Keratinocyte (primary cell): ENCODE measurements around the gene PREP. TPM values are rescaled to one million over a fixed set of nuclear protein-coding genes. Genes with fewer than 3 reads are reported as not detected.

Experiments
- DNase-seq: peaks from one replicate; pipeline ENCODE4 v3.0.0-alpha.2; 2011; ENCODE audit warnings: low read depth, missing footprints, low spot score
- FAIRE-seq: peaks from 2 replicates; lab custom pipeline; 2011; peaks lifted over from hg19 to GRCh38; lab: Jason Lieb, UNC
- H2AFZ ChIP-seq: 2 replicates; pipeline ENCODE4 v1.6.0; 2012; ENCODE audit warnings: low read length, control low read depth, inconsistent platforms; ENCODE audit not compliant: control insufficient read depth
- H3K27ac ChIP-seq: 2 replicates; pipeline ENCODE4 v1.5.1; 2011; ENCODE audit warnings: low read length; ENCODE audit not compliant: control insufficient read depth, insufficient read depth
- H3K27me3 ChIP-seq: 3 replicates; pipeline ENCODE4 v1.6.0; 2011; ENCODE audit warnings: low read length; ENCODE audit not compliant: control insufficient read depth, insufficient read depth; ENCODE audit errors: extremely low read depth
- H3K36me3 ChIP-seq, 2 experiments: 2 replicates in 1 of 2; 3 replicates in 1 of 2; pipeline ENCODE4 v1.5.1; 2011; ENCODE audit warnings: low read length in 2 of 2, mild to moderate bottlenecking in 1 of 2; ENCODE audit not compliant: control insufficient read depth in 2 of 2, insufficient read depth in 2 of 2; ENCODE audit errors: extremely low read depth in 1 of 2
- H3K4me1 ChIP-seq: 3 replicates; pipeline ENCODE4 v1.5.1; 2011; ENCODE audit warnings: low read length; ENCODE audit not compliant: control insufficient read depth, insufficient read depth; ENCODE audit errors: extremely low read depth
- H3K4me2 ChIP-seq: 3 replicates; pipeline ENCODE4 v1.6.0; 2011; ENCODE audit warnings: low read depth, low read length; ENCODE audit not compliant: control insufficient read depth, insufficient read depth; ENCODE audit errors: extremely low read depth
- H3K4me3 ChIP-seq, 3 experiments: fragments of 200-600 bp in 1 of 3; sonication (generic) in 1 of 3; 2 replicates in 2 of 3; 3 replicates in 1 of 3; pipeline ENCODE4 v1.5.1; 2011 to 2016; ENCODE audit warnings: low read length in 3 of 3, mild to moderate bottlenecking in 3 of 3, control low read depth in 2 of 3, inconsistent platforms in 1 of 3, low read depth in 1 of 3, mixed read lengths in 1 of 3, mixed run types in 1 of 3, moderate library complexity in 1 of 3; ENCODE audit not compliant: control insufficient read depth in 2 of 3, insufficient read depth in 2 of 3; ENCODE audit errors: extremely low read depth in 1 of 3
- H3K79me2 ChIP-seq: 2 replicates; pipeline ENCODE4 v1.6.0; 2012; ENCODE audit warnings: low read length; ENCODE audit not compliant: control insufficient read depth, insufficient read depth
- H3K9ac ChIP-seq: 3 replicates; pipeline ENCODE4 v1.6.0; 2011; ENCODE audit warnings: low read length; ENCODE audit not compliant: control insufficient read depth, insufficient read depth; ENCODE audit errors: extremely low read depth
- H3K9me1 ChIP-seq: 3 replicates; pipeline ENCODE4 v1.6.0; 2011; ENCODE audit warnings: low read length; ENCODE audit not compliant: control insufficient read depth, insufficient read depth; ENCODE audit errors: extremely low read depth
- H3K9me3 ChIP-seq: 2 replicates; pipeline ENCODE4 v1.5.1; 2012; ENCODE audit warnings: low read depth, low read length; ENCODE audit not compliant: control insufficient read depth
- H4K20me1 ChIP-seq: 3 replicates; pipeline ENCODE4 v1.6.0; 2011; ENCODE audit warnings: low read length; ENCODE audit not compliant: control insufficient read depth, insufficient read depth; ENCODE audit errors: extremely low read depth
- EZH2 ChIP-seq: IDR thresholded peaks from one replicate; pipeline ENCODE4 v1.6.1; 2012; ENCODE audit warnings: inconsistent platforms, mild to moderate bottlenecking, low read length, moderate library complexity
- dilution Hi-C: fragments of 300-500 bp; cut with MboI; formaldehyde crosslinking; loops from one replicate; pipeline ENCODE4 v1.7.0; 2020; ENCODE audit warnings: low sequenced_read_pairs; ENCODE audit not compliant: extremely low pct_ligation_motif_present
- polyA plus RNA-seq, 5 experiments: library from polyadenylated mRNA; depleted of rRNA in 3 of 5; stranded (reverse) in 3 of 5; stranded (forward) in 1 of 5; unstranded in 1 of 5; fragments of >200 nt; gene quantifications; 1 replicate in 1 of 5; 2 replicates in 3 of 5; 3 replicates in 1 of 5; pipeline versions ENCODE4 v1.2.1 to v1.2.3, GENCODE V29; 2011 to 2012; ENCODE audit warnings: missing spikeins in 2 of 5, low read depth in 1 of 5, low replicate concordance in 1 of 5
- TF ChIP-seq, protein P1 (sequence below), 3 experiments: IDR thresholded peaks in 1 of 3; conservative IDR thresholded peaks in 1 of 3; optimal IDR thresholded peaks in 1 of 3; 2 replicates in 2 of 3; 3 replicates in 1 of 3; pipeline versions ENCODE3 to v1.5.1; 2011; ENCODE audit warnings: low read length in 3 of 3, mild to moderate bottlenecking in 3 of 3, moderate library complexity in 2 of 3, control low read depth in 1 of 3, inconsistent platforms in 1 of 3; ENCODE audit not compliant: insufficient read depth in 2 of 3; ENCODE audit errors: extremely low read depth in 1 of 3

The PREP gene
- polyA plus RNA-seq, 1 donor (not counting 4 experiments of a cell fraction or from before 2014, with no cell fraction given): 48.3 TPM

DNA sequence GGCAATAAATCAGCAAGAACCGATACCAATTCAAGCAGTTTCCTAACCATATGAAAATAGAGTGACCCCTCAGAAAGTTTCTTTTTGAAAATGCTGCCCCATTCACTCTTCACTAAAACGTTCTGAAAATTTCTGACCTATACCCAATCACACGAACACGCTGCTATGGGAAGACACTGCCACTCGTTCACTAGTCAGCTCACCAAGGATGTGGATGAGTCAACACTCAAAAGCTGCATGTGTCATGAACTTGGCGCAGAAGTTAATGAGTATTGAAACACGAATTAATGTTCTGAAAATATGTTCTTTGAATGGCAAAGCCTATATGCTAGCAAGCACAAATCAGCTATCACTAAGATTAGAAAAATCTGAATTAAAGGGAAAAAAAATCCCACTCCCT is 84.2 kb downstream of the PREP start:
- Histone ChIP-seq H3K4me2 (peak overlapping the region; percentile 78), H3K36me3 (peaks cover 12 to 14% of the 10 kb centered on the region in 2 experiments), H3K4me1 (peaks cover 28% of the 10 kb centered on the region), H4K20me1 (no peaks in the 10 kb centered on the region), H3K9me3 (no peaks in the 10 kb centered on the region), H3K27me3 (no peaks in the 10 kb centered on the region), H3K4me3 (peak overlapping the region in 2 of 3 experiments; percentile 36 to 46), H3K9ac (no peak overlapping the region), H3K9me1 (no peaks in the 10 kb centered on the region), H3K27ac (peak overlapping the region; percentile 71), H2AFZ (no peak overlapping the region), H3K79me2 (peaks cover 7% of the 10 kb centered on the region)
- DNase-seq (peak; percentile 55), FAIRE-seq (peak; percentile 92)
- dilution Hi-C loops: no loop called here
- TF ChIP-seq, protein P1, sequence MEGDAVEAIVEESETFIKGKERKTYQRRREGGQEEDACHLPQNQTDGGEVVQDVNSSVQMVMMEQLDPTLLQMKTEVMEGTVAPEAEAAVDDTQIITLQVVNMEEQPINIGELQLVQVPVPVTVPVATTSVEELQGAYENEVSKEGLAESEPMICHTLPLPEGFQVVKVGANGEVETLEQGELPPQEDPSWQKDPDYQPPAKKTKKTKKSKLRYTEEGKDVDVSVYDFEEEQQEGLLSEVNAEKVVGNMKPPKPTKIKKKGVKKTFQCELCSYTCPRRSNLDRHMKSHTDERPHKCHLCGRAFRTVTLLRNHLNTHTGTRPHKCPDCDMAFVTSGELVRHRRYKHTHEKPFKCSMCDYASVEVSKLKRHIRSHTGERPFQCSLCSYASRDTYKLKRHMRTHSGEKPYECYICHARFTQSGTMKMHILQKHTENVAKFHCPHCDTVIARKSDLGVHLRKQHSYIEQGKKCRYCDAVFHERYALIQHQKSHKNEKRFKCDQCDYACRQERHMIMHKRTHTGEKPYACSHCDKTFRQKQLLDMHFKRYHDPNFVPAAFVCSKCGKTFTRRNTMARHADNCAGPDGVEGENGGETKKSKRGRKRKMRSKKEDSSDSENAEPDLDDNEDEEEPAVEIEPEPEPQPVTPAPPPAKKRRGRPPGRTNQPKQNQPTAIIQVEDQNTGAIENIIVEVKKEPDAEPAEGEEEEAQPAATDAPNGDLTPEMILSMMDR (optimal IDR thresholded peaks at IDR 0.05 in 1 of 3, IDR thresholded peaks at IDR 0.05 in 1 of 3, conservative IDR thresholded peaks at IDR 0.05 in 1 of 3; ENCODE audit: extremely low read depth in 1 of 3, insufficient read depth in 2 of 3, low read length in 3 of 3): no peak
- TF ChIP-seq EZH2: no peak

DNA sequence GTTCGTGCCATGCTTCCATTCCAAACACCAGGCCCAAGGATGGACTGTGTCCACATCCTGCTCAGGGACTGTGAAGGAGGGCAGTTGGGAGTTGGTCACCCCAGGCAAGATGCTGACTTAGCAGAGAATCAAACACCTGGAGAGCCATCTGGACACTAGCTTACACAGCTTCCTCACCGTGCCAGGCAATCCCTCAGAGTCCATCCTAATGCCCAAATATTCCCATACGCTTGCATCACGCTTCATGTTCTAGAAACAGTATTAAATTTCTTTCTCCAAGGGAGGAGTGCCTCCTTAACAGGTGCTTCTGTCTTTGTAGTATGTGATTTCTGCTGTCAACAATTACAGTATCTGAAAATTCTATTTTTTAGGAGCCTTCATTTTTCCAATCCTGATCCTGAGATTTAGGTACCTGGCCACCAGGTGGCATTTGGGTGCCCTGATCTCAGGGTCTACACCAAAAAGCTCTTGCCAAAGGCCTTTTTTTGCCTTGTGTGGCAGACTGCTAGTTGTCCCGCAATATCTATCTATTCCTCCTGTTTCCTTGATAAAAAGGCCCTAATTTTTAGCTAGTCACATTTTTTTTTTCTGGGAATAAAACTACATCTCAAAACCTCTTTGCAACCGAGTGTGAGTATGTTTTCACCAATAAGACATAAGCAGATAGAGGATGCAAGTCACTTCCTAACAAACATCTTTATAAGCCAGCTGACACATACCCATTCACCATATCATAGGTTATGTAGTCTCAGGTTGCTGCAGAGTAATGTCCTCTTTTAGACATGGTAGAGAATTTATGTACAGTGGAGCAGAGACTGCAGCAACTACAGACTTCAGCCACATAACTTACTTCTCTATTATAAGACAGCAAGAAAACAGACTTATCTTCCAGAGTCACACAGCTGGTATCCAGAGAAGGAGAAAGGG is 85.0 kb downstream of the PREP start:
- no peaks in the 10 kb centered on the region for H3K9me3 ChIP-seq
- no peaks in the 10 kb centered on the region for H4K20me1 ChIP-seq
- H3K79me2 ChIP-seq: peaks cover 7% of the 10 kb centered on the region
- no peak overlapping the region for H2AFZ ChIP-seq
- peak overlapping the region; percentile 78 for H3K4me2 ChIP-seq
- peaks cover 23% of the 10 kb centered on the region for H3K4me1 ChIP-seq
- no peaks in the 10 kb centered on the region for H3K27me3 ChIP-seq
- H3K9me1 ChIP-seq: no peaks in the 10 kb centered on the region
- peak overlapping the region; percentile 71 for H3K27ac ChIP-seq
- no peak for DNase-seq
- no peak for TF ChIP-seq EZH2
- TF ChIP-seq, protein P1 (optimal IDR thresholded peaks at IDR 0.05 in 1 of 3, IDR thresholded peaks at IDR 0.05 in 1 of 3, conservative IDR thresholded peaks at IDR 0.05 in 1 of 3; ENCODE audit: extremely low read depth in 1 of 3, insufficient read depth in 2 of 3, low read length in 3 of 3): peak; percentile 40 to 52 (median 42)
- peaks cover 10 to 11% of the 10 kb centered on the region in 2 experiments for H3K36me3 ChIP-seq
- dilution Hi-C loops: no loop called here
- H3K9ac ChIP-seq: peak overlapping the region; percentile 6
- FAIRE-seq: no peak
- H3K4me3 ChIP-seq: no peak overlapping the region
